Measurements from ENCODE around the gene POLR3H.
"Not testable (repeated sequence)": the region's sequence is repeated elsewhere in the genome, so short reads cannot be mapped to it uniquely, and the experiment has no call there.

The POLR3H gene

GRCh38 chr22:41543854-41544670 is at the start of gene POLR3H:
TSS of gene POLR3H (minus strand) at chr22:41544470. CDS start at chr22:41544101, 369 bp downstream.
- DNase-seq = peak; percentile 96

GRCh38 chr22:41593336-41593960 is 49.2 kb upstream of the POLR3H start:
- DNase-seq = not testable (repeated sequence)

- DNase-seq = peak; percentile 99
Measured at GRCh38 chr22:41589391-41590241, 45.3 kb upstream of the POLR3H start, which contains the start of gene PMM1. TSS of gene PMM1 (minus strand) at chr22:41589840. CDS start at chr22:41589805, 35 bp downstream.

GRCh38 chr22:41587347-41587723 is 43.1 kb upstream of the POLR3H start:
- DNase-seq = no peak

GRCh38 chr22:41585898-41586297 is 41.6 kb upstream of the POLR3H start:
- DNase-seq = no peak

- DNase-seq = no peak
Measured at GRCh38 chr22:41584881-41585280, 40.6 kb upstream of the POLR3H start.

- no peak for DNase-seq
Measured at GRCh38 chr22:41582694-41583093, 38.4 kb upstream of the POLR3H start.

- DNase-seq = no peak
Measured at GRCh38 chr22:41579997-41580355, 35.7 kb upstream of the POLR3H start.

GRCh38 chr22:41579297-41579996 is 35.2 kb upstream of the POLR3H start:
- DNase-seq = no peak

GRCh38 chr22:41578818-41579217 is 34.5 kb upstream of the POLR3H start:
- no peak for DNase-seq

- DNase-seq = no peak
Measured at GRCh38 chr22:41578114-41578513, 33.8 kb upstream of the POLR3H start.

- peak; percentile 46 for DNase-seq
Measured at GRCh38 chr22:41576877-41577276, 32.6 kb upstream of the POLR3H start.

GRCh38 chr22:41575533-41575932 is 31.3 kb upstream of the POLR3H start:
- no peak for DNase-seq

- DNase-seq = no peak
Measured at GRCh38 chr22:41574847-41575381, 30.6 kb upstream of the POLR3H start.

GRCh38 chr22:41573677-41574076 is 29.4 kb upstream of the POLR3H start:
- no peak for DNase-seq

GRCh38 chr22:41572305-41572704 is 28.0 kb upstream of the POLR3H start:
- not testable (repeated sequence) for DNase-seq

- DNase-seq = no peak
Measured at GRCh38 chr22:41571786-41572185, 27.5 kb upstream of the POLR3H start.

- no peak for DNase-seq
Measured at GRCh38 chr22:41570221-41570620, 26.0 kb upstream of the POLR3H start.

- no peak for DNase-seq
Measured at GRCh38 chr22:41568811-41569210, 24.5 kb upstream of the POLR3H start.

GRCh38 chr22:41567512-41567768 is 23.2 kb upstream of the POLR3H start:
- no peak for DNase-seq

- DNase-seq = peak; percentile 78
Measured at GRCh38 chr22:41565403-41566054, 21.3 kb upstream of the POLR3H start.

- DNase-seq = peak; percentile 65
Measured at GRCh38 chr22:41564563-41564962, 20.3 kb upstream of the POLR3H start.
